Right forelimb (tissue), 1 donor: ENCODE data around the gene CDCP2.
"Not testable (repeated sequence)": the region's sequence is repeated elsewhere in the genome, so short reads cannot be mapped to it uniquely, and the experiment has no call there.

Source experiments
- DNase-seq: peaks from one replicate; pipeline ENCODE4 v3.0.0-alpha.2; 2018

CDCP2 gene

DNA sequence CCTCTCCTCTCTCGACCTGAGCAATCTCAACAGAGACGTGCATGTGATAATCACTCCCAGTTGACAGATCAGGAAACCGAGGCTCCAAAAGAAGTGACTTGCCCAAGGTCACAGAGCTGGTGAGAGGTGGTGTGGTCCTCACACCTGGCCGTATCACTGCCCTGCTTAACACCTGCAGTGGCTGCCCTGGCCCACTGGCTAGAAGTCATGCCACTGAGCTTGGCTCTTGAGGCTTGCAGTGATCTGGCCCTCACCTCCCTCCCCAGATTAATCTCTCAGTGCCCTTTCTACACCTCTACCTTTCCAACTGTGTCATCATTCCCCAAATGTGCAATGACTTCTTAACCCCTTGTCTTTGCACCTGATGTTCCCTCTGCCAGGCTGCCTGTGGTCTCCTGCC, 38.8 kb downstream of the CDCP2 start:
- DNase-seq = peak; percentile 12

DNA sequence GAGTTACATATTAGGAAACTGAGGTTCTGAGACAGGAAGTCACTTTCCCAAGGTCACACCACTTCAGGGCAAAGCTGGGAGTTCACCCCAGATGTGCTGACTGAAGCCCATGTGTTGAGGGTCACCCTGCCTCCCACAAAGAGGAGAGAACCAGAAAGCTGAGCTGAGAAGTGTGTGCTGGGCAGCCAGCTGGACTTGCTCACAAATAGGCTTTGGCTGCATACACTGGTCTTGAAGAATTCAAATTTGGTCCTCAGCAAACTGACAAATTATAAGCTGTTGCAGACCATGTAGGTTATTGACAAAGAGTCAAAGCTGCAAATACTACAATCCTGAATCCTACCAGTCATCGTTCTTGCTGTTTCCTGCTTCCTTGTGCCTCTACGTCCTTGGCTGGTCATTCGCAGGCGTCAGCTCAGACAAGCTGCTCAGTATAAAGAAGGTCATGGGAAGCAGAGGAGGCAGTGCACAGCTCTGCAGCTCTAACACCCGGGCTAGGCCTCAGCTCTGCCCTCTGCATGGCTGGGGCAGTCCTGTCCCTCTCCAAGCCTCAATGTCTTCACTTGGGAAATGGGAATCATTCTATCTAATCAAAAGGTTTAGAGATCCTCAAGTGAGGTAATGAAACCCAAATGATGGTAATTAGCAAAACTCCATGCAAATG, 40.0 kb downstream of the CDCP2 start:
- DNase-seq = peak; percentile 31

- DNase-seq = peak; percentile 1
These were observed 40.8 kb downstream of the CDCP2 start for GRCh38 chr1:54112027-54112426.

- DNase-seq = peak; percentile 20
These were observed 41.2 kb downstream of the CDCP2 start for GRCh38 chr1:54111624-54112023.

GRCh38 chr1:54110996-54111395, 41.8 kb downstream of the CDCP2 start:
- peak; percentile 38 for DNase-seq

DNA sequence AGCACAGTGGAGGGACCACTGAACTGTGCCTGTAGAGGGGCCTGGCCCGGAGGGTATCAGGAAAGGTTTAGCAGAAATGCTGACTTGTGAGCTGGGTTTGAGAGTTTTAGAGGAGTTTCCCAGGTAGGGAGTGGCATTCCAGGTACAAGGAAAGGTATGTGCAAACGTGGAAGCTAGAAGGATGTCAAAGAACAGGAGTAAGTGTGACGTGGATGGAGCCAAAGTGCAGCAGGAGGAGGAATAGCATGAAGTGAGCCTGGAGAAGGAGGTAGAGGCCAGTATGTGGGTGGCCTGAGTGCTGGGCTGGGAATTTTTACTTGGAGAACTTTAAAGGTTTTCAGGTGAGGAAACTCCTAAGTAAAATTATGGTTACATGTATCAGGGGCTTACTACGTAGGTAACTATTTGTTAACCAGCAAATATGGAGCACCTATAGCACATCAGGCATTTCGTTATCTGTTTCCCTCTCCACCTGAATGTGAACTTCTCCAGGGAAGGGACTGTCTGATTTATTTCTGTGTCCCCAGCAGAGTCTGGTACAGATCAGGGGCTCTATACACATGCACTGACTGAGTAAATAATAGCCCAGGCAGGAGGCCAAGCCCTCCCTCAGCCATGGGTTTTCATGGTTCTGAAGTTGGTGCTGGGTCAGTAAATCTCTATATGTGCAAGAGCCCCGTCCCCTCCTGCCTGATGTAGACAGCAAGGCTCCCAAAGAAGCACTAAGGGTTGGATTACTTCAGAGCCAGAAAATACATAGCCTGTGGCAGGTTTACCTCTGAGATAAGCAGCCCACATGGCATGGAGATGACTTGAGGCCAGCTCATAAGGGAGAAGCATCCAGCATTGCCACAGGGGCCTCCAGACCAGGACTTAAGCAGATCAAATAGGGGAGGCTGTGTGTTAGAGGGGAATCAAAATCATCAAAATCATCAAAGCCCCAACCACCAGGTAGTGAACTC, 43.4 kb downstream of the CDCP2 start:
- DNase-seq = peak; percentile 17

DNA sequence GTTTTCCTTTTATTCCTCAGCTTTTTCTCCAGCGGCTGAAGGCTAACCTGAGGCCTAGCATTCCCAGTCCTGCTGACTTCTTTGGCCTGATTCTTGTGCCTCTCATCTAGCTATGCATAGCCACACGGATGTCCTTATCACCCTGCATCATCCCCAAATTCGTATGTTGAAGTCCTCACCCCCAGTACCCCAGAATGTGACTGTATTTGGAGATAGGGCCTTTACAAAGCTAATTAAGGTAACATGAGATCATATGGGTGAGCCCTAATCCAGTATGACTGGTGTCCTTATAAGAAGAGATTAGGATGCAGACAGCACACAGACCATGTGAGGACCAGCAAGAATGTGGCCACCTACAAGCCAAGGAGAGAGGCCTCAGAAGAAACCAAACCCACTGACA, 44.6 kb downstream of the CDCP2 start:
- DNase-seq = no peak

DNA sequence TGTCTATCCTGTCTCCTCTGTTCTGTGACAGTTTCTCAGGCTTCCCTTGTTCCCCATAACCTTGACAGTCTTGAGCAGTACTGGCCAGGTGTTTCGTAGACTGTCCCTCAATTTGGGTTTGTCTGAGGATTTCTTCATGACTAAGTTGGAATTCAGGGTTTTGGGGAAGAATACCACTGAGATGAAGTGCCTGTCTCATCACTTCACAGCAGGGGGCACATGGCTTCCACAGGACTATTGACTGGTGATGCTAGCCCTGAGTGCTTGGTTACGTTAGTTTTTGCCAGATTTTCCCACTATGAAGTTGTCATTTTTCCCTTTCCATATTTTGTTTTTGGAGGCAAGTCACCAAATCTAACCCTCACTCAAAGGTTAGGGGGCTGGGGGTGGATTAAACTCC, 45.7 kb downstream of the CDCP2 start:
- DNase-seq = peak; percentile 25

DNA sequence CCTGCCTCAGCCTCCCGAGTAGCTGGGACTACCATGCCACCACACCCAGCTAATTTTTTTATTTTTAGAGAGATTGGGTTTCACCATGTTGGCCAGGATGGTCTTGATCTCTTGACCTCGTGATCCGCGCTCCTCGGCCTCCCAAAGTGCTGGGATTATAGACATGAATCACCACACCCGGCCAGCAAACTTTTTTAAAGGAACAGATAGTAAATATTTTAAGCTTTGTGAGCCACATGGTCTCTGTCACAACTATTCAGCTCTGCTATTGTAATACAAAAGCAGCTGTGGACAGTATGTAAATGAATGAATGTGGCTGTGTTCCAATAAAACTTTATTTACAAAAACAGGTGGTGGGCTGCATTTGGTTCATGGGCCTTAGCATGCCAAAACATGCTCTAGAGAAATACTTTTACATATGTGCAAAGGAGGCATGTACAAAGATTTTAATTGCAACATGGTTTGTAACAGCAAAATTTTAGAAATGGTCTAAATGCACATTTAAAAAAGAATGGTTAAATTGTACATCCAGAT, 47.0 kb downstream of the CDCP2 start:
- no peak for DNase-seq

GRCh38 chr1:54105080-54105479, 47.7 kb downstream of the CDCP2 start:
- peak; percentile 13 for DNase-seq

- not testable (repeated sequence) for DNase-seq
These were observed 48.2 kb downstream of the CDCP2 start for GRCh38 chr1:54104613-54105012.

DNA sequence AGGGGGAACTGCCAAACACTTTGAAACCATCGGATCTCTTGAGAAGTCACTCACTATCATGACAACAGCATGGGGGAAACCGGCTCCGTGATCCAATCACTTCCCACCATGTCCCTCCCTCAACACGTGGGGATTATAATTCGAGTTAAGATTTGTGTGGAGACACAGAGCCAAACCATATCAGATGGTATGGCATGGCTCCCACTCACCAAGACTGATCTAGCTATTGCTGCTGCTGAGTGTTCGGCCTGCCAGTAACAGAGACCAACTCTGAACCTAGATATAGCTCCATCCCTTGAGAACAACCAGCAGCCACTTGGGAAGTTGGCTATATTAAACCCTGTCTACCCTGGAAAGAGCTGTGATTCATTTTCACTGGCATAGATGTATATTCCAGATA, 49.4 kb downstream of the CDCP2 start:
- DNase-seq = no peak

- DNase-seq = no peak
These were observed 52.3 kb downstream of the CDCP2 start for GRCh38 chr1:54100500-54100899.

DNA sequence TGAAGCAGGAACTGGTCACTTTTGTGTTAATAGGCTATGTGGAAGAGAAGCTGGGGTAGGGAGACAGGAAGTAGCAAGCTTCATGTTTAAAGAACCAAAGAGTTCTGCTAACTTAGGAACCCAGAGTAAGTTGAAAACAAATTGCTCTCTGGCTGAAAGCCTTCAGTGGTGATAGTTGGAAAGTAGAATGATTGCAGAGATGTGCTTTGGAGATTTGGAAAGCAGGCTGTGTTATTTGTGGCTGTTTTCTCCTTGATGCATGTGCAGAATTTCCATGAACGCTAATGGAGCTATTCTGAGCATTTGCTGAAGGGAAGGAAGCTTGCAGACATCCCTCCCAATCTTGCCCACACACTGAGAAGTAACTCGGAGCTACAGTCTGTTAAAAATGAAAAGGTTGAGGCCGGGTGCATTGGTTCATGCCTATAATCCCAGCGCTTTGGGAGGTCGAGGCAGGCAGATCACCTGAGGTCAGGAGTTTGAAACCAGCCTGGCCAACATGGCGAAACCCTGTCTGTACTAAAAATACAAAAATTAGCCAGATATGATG, 53.7 kb downstream of the CDCP2 start:
- no peak for DNase-seq

GRCh38 chr1:54096877-54097240, 55.9 kb downstream of the CDCP2 start:
- DNase-seq = no peak

DNA sequence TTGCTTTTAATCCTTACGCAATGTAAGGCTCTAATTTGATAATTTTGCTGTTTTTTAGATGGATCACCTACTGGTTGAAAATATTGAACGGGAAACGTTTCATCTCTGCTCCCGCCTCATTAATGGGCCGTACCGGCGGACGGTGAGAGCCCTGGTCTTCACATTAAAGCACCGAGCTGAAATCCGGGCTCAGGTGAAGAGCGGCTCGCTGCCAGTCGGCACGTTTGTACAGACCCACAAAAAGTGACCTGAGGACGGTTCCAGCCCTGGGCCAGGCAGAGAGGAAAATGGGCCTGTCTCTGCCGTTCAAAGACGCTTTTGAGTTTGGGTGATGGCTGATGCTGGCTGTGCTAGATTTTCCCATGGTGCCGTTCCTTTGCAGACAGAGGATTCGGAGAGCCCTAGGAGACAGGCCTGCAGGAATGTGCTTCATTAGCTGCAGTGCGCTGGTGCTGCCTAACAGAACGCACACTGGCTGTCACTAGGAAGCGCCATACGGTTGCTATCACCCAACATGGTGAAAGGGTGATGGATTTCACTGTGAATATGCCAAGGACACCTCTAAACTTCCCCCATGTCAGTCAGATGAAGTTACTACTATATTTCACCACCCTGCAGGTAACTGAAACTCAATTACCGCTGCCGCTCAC, 56.4 kb downstream of the CDCP2 start:
- DNase-seq = no peak

- DNase-seq = no peak
These were observed 57.1 kb downstream of the CDCP2 start for GRCh38 chr1:54095546-54096226.

GRCh38 chr1:54094730-54095105, 58.1 kb downstream of the CDCP2 start:
- DNase-seq = not testable (repeated sequence)

DNA sequence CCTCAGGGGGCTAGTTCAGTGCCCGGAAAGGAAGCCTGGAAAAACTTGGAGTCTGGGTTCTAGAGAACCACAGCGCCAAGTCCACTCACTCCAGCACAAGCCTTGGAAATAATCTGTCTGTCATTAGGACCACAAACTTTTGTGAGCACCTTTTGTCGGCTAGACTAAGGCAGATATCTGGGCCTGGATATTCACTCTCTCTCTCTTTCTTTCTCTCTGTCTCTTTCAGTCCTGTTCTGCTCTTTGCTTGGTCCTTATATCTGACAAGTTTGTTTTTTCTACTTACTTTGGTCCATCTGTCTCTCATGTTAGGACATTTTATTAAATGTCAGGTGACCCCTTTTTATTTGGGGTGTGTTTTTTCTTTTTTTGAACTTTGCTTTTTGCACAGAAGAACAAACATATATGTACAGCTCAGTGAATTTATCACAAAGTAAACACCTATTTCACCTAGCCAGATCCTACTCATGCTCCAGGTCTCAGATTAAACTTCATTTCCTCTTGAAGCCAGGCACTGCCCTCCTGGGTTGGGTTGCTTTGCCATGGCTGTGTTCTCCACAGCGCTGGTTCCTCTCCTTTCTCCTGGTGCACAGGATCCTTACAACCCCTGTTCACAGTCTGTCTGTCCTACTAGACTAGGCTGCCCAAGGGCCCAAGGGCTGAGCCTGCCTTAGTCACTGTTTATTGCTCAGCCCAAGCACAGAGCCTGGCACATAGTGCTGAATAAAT, 58.6 kb downstream of the CDCP2 start:
- DNase-seq = no peak

- no peak for DNase-seq
These were observed 61.1 kb downstream of the CDCP2 start for GRCh38 chr1:54091666-54092065.

GRCh38 chr1:54088385-54088784, 64.4 kb downstream of the CDCP2 start:
- no peak for DNase-seq

DNA sequence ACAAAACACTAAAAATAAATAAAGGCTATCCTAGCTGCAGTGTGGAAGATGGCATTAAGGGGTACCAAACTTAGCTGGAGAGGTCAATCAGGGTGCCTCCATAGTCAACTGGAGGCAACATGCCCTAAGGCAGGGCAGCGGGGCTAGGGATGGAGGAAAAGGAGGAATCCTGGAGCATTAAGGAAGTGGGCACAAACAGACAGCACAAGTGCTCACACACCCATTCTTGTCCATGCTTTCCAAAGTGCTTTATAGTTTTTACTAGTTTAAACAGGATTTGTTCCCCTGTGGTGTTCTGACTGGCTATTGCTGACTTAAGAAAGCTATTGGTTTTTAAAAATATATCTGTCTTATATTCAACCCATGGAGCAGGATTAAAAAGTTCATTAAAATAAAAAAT, 66.0 kb downstream of the CDCP2 start:
- no peak for DNase-seq
